ENCODE results near the gene HNF1B.

Gene HNF1B

GRCh38 chr17:37735165-37735564 is 9.7 kb downstream of the HNF1B start:
- no peak for DNase-seq (ENCODE audit: low read depth)

DNA sequence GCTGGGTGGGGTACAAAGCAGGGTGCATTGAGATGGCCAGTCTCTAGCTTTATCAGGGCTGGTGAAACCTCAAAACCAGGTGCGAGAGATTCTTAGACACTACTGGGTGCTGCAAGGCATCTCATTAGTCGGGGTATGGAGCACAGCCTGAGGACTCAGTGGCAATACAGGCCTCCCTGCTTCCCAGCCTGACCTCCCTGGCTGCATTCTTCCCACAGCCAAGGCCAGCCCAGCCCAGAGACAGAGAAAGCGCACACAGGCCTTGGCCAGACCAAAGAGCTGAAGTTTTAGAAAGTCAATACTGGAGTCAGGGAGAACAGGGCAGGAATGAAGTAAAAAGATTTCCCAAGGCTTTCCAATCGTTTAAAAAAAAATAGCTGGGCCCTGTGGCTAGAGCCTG is 12.5 kb downstream of the HNF1B start:
- DNase-seq (ENCODE audit: low read depth): no peak

DNA sequence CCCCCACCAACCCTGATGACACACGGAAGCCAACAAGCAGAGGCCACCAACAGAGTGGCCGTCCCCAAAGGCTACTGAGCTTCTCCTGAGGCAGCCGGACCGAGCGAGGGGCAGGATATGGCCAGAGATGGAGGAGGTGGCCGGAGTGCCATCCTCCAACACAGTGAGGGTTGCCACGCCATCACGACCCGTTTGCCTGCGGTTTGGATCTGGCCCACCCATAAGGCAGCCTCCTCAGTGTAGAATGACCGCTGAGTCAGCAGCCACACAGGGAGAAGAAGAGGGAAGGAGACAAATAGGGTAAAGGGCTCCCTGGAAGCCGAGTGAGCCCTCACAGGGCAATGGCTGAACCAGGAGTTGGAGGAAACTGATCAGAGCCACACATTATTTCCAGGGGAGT is 13.8 kb downstream of the HNF1B start:
- no peak for DNase-seq (ENCODE audit: low read depth)

DNA sequence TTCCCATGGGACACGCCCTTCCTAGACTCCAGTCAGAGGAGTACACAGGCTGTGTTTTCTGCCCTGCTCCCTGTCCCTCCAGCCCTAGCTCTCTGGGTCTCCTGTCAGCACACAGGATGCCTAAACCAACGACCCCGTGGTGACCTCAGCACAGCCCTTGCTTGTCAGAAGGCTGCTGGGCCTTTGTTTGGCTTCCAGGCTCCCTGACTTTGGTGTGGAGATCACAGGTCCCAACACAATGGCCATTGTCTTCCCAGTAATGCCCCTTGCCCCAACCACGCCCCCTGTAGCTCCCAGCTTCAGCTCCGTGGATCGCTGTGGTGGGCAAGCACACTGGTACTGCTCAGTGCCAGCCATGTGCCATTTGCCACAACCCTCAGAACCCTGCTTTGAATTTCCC is 15.0 kb downstream of the HNF1B start:
- DNase-seq (ENCODE audit: low read depth): no peak

DNA sequence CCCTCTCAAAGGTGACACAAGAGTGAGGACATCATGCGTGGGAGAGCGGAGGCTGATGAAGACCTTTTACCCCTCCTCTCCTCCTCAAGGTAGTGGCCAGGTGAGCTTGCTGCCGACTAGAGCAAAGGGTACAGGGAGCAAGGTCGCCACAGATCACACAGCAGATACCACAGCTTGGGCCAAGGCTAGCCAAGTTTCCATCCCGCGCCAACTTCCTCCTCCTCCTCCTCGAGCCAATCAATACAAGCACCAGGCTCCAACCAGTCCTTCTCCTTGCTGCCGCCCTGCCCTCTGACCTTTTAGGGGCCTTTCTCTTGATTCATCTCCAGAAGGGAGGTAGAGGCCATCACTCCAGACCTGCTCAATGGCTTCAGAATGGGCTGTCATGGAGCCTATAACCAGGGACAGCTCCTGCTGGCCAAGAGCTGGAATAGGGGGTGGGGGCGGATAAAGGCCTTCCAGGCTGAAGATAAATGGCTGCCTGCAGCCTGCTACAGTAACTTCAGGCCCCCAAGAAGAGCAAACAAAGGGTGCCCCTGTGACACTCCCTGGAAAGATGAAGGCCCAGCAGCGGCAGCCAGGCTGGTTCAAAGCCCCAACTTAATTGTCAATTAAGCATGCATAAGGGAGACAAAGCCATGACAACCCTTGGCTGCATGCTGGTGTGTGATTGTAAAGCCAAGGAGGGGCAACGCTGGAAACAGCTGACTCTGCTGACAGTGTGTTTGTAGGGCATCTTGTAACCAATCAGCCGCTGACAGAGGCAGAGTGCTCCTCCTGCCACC is 17.8 kb downstream of the HNF1B start:
- no peak for DNase-seq (ENCODE audit: low read depth)

GRCh38 chr17:37726248-37726647 is 18.6 kb downstream of the HNF1B start:
- no peak for DNase-seq (ENCODE audit: low read depth)

DNA sequence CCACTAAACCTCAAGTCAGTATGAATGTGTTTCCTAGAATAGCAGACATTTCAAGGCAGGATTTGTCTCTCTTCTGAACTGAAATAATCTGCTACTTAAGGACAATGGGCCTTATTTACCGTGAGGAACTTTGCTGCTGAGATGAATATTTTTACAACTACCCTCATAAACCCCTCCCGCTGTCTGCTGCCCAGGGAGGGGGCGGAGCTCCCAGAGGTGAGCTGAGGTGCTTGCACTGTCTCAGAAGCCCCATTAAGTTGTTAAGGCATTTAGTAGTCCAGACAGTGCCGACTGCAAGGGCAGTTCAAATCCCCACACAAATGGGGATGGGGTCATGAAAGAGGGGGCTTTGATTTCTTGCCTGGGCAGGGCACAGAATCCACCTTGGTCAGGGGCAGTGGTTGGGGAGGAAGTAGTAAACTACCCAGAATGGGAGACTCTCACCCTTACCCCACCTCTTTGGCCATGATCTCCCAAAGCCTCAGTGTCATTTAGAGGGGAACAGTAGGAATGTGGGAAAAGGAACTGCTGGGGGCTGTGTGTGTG is 19.2 kb downstream of the HNF1B start:
- no peak for DNase-seq (ENCODE audit: low read depth)

GRCh38 chr17:37725021-37725595 is 19.8 kb downstream of the HNF1B start:
- DNase-seq (ENCODE audit: low read depth): no peak

DNA sequence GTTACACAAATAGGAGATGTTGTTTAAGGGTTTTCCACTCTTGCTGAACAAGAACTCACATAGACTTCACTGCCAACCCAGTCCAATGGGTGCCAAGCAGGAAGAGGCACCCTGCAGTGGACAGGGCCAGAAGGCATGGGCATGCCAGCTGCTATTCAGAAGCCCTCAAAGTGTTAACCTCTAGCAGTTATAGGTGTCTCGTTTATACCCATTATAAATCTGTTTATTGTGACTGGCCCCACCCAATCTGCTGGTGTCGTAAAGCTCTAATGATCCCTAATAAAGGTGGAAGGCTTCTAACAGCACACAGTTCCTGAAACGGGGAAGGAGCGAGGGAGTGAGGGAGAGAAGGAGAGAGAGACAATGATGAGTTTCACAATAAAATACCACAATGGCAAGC is 23.9 kb downstream of the HNF1B start:
- no peak for DNase-seq (ENCODE audit: low read depth)

DNA sequence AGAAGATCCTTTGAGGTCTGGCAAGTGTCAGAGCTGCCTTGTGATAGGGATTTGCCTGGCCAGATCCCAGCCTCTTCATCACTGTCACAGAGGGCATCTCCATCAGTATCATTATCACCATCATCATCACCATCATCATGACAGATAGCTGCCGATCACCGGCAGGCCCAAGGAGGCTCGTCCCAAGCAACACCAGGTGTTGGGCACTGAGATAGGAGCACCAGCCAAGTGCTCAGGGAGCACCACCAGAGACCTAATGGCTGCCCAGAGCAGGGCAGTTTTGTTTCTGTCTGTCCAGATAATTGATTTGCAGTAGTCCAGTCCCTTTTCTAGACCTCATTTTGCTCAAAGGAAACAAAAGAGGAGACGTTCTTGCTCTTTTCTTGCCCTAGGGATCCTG is 25.0 kb downstream of the HNF1B start:
- DNase-seq (ENCODE audit: low read depth): no peak

DNA sequence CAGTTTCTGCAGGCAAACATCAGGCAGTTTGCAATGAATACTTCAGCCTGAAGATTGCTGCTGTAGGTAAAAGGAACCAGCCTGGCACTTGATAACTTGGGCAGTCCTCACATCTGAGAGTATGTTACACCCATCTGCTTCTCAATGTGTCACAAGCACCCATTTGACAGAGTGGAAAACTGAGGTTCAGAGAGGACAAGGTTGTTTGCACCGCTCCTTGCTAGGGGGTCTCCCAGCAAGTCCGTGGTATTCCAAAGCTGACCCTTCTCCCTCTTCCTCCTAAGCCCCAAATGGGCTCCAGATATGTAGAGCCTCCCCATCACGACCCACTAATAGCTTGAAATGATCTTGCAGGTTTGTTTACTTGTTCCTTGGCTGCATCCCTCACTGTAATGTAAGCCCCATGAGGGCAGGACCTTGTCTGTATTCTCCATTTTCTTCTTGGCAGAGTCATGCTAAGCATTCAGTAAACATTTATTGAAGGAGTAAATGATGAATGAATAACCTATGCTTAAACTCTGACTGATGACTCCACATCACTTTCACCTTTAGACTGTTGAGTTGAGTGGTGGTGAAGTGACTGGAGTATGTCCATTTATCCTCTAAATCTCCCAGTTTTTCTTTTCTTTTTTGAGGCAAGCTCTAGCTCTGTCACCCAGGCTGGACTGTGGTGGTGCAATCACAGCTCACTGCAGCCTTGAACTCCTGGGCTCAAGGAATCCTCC is 26.4 kb downstream of the HNF1B start:
- DNase-seq (ENCODE audit: low read depth): no peak

GRCh38 chr17:37717627-37718323 is 27.1 kb downstream of the HNF1B start:
- no peak for DNase-seq (ENCODE audit: low read depth)

DNA sequence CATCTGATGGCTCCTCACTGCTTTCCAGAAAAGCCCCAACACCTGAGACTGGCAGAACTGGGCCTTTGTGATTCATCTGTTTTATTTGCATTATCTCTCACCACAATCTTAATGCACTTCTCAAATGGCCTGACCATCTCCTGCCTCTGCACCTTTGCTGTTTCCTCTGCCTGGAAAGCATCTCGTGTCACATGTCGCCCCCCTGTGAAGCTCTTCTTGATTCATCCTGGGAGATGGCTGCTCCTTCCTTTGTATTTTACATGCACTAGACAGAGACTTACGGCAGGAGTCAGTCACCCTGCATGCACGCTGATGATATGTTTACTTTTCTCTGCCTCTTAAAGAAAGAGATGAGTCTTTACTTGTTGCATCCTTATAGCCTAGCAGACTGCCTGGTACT is 30.0 kb downstream of the HNF1B start:
- DNase-seq (ENCODE audit: low read depth): no peak

DNA sequence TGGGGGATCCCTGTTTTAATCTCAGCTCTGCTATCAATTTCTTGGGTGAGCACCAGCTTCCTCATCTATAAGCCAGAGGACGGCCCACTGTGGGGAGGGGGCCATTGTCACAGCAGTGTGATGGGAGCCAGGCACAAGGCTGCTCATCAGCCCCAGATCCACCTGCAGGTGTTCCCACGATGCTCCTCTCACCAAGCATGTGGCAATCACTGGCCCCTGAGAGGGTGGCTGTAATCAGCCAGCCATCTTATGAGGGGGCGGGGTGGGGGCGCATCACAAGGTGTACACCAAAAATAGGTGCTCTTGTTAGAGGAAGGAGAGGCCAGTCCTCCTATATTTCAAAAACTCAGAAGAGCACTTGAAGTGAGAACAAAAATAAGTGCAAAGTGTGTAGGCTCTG is 31.2 kb downstream of the HNF1B start:
- no peak for DNase-seq (ENCODE audit: low read depth)

- no peak for DNase-seq (ENCODE audit: low read depth)
Measured at GRCh38 chr17:37713028-37713431, 31.8 kb downstream of the HNF1B start.

- no peak for DNase-seq (ENCODE audit: low read depth)
Measured at GRCh38 chr17:37711113-37711512, 33.7 kb downstream of the HNF1B start.

DNA sequence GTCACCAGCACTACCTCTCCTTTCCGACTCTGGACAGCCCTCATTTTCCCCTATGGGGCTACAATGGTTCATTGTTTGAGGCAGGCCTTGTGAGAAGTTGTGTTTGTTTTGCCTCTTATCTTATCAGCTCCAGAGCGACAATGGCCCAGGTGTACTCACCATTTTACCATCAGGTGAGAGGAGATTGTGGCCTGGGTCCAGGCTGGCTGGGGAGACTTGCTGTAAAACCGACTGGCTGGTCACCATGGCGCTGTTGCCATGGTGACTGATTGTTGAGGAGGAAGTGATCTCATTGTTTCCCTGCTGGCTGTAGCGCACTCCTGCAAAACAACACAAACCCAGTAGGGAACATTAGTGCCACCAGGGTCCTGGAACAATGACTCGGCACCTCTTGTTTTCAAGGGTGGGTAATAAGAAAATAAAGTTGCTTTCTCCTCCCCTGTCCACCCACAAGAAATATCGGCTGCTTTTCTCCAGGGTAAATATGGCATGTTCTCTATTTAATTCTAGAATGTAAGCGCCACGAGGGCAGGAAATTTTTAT is 34.4 kb downstream of the HNF1B start:
- DNase-seq (ENCODE audit: low read depth): peak; percentile 49

GRCh38 chr17:37708616-37709212 is 36.1 kb downstream of the HNF1B start:
- peak; percentile 26 for DNase-seq (ENCODE audit: low read depth)

DNA sequence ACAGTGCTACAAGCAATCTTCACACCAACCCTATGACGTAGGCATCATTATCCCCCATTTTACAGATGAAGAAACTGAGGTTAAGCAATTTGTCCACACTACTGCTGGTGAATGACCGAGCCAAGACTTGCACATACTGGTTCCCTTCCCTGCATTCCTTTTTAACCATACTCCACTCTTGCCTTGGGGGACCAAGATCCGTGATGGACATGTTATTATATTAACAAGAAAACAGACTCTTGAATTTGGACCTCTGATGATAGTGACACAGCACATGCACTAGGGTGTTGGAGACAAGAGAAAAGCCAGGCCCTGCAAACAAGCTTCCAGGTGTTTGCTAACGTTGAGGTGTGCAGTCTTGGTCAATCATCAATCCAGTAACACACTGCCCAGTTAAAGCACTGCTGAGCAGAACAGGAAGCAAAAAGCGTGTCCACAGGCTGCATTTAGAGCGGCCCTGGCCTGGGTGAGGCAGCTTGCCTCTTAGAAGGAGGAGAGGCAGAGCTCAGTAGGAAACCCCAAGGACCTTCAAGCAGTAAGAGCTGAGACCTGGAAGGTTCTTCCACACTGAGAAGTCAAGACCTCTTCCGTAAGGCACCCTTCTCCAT is 36.7 kb downstream of the HNF1B start:
- DNase-seq (ENCODE audit: low read depth): no peak

- peak; percentile 35 for DNase-seq (ENCODE audit: low read depth)
Measured at GRCh38 chr17:37706446-37706845, 38.4 kb downstream of the HNF1B start.

DNA sequence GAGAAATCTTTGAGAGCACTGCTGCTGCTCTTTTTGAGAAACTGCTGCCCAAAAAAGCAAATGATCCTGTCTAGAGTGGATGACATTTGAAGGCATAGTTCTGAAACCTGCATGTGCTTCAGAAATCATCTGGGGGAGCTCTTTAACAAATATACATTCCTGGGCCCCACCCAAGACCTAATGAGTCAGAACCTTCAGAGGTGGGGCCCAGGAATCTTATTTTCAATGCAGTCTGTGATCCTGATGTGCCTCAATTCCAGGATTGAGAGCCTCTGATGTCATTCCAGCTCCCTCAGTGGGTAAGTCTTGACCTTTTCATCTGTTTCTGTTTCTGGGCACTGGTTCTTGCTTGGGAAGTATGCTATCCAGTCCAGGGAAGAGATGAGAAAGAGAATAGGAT is 42.3 kb downstream of the HNF1B start:
- no peak for DNase-seq (ENCODE audit: low read depth)

Data from amniotic epithelial cell (primary cell).